Measurements from ENCODE around the gene SPRN. TPM values are rescaled to one million over a fixed set of nuclear protein-coding genes. Genes with fewer than 3 reads are reported as not detected.
"Not testable (repeated sequence)": the region's sequence is repeated elsewhere in the genome, so short reads cannot be mapped to it uniquely, and the experiment has no call there.

SPRN gene
- total RNA-seq, 1 donor from 2014 or later: not detected

DNA sequence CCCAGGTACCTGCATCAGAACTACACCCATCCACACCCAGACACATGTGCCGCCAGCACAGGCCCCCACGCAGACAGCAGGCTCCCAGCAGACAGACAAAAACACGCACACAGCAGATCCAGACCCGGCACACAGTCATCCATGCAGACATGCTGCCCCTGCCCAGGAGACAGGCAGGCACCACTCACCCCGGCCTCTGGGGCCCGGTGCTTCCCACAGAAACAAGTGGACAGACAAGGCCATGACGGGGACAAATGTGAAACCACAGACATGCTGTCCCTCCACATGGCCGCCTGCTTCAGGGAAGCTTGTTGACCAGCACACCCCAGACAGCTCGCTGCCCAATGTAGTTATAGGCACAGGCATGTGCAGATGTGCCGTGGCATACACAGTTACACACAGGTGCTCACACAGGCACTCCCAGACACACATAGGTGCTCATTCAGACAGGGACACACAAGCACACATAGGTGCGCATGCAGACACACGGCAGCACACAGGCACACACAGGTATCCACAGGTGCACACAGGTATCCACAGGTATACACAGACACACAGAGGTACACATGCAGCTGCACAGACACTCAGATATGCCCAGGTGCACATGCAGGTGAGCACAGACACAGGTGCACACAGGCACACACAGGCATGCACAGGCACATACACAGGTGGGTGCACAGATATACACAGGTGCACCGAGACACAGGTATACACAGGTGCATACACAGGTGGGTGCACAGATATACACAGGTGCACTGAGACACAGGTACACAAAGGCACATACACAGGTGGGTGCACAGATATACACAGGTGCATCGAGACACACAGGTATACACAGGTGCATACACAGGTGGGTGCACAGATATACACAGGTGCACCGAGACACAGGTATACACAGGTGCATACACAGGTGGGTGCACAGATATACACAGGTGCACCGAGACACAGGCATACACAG, 18.8 kb upstream of the SPRN start:
- Histone ChIP-seq H3K4me1 (no peaks in the 10 kb centered on the region), H3K36me3 (peaks cover 5% of the 10 kb centered on the region), H3K27me3 (ENCODE audit: low read depth) (peaks cover 14% of the 10 kb centered on the region), H3K4me3 (no peak overlapping the region), H3K27ac (replicated peaks) (no peak overlapping the region), H3K9me3 (replicated peaks) (peaks cover 32% of the 10 kb centered on the region)
- DNase-seq: no peak
- TF ChIP-seq, protein P1, sequence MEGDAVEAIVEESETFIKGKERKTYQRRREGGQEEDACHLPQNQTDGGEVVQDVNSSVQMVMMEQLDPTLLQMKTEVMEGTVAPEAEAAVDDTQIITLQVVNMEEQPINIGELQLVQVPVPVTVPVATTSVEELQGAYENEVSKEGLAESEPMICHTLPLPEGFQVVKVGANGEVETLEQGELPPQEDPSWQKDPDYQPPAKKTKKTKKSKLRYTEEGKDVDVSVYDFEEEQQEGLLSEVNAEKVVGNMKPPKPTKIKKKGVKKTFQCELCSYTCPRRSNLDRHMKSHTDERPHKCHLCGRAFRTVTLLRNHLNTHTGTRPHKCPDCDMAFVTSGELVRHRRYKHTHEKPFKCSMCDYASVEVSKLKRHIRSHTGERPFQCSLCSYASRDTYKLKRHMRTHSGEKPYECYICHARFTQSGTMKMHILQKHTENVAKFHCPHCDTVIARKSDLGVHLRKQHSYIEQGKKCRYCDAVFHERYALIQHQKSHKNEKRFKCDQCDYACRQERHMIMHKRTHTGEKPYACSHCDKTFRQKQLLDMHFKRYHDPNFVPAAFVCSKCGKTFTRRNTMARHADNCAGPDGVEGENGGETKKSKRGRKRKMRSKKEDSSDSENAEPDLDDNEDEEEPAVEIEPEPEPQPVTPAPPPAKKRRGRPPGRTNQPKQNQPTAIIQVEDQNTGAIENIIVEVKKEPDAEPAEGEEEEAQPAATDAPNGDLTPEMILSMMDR (IDR thresholded peaks at IDR 0.05; ENCODE audit: borderline replicate concordance): no peak
- intact Hi-C loops (cut with micrococcal nuclease): no loop called here

DNA sequence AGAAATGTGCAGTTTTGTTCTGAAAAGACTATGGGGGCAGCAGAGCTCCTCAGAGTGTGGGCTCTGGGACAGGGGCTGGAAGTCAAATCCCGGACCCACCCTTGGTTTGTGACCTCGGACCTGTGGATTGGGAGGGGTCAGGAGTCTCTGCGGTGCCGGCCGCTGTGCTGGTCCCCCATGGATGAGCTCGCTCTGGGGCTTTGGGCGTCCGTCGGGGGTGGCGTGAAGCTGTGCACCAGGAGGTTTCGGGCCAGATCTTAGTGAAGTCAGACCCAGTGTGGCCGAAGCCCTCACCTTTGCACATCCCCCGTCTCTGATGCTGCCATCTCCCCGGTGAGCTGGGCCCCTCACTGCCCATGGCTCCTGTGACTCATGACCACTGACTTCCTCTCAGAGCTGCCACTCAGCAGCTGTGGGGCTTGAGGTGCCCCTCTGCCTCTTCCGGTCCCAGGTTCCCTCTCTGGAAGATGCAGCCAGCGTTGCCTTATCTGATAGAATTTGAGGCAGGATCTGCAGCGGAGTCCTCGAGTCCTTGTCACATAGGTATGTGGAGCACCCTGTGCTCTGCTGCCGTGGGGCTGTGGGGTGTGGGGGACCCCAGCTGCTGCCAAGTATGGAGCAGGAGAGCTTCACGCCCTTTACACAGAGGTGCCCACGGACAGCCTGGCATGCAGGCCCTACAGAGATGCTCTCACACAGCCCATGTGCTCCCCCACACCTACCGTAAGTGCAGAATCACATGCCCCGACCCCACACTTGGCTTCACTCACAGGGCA, 18.0 kb upstream of the SPRN start:
- no peak for DNase-seq
- H3K27ac ChIP-seq (replicated peaks): no peak overlapping the region
- H3K36me3 ChIP-seq: peaks cover 3% of the 10 kb centered on the region
- no peaks in the 10 kb centered on the region for H3K4me1 ChIP-seq
- no peak overlapping the region for H3K4me3 ChIP-seq
- TF ChIP-seq, protein P1 (IDR thresholded peaks at IDR 0.05; ENCODE audit: borderline replicate concordance): no peak
- intact Hi-C loops (cut with micrococcal nuclease): no loop called here
- peaks cover 23% of the 10 kb centered on the region for H3K9me3 ChIP-seq (replicated peaks)
- peaks cover 14% of the 10 kb centered on the region for H3K27me3 ChIP-seq (ENCODE audit: low read depth)

DNA sequence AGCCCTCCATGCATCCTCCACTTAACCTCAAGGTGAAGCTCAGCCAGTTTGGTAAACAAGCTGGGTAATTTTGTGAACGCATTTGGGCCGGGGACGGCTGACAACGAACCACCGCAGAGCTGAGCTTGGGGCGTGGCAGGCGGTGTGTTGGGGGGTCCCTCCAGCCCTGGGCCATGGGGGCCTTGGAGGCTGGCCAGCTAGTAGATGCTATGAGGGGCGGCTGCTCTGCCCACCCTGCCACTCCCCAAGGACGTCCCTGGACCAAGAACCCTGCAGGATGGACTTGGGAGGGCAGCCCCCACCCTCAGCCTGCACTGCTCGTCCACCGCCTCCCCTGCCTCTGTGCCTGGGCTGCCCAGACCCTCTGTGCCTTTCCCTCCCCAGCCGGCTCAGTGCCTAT, 17.4 kb upstream of the SPRN start:
- intact Hi-C loops (cut with micrococcal nuclease): no loop called here
- Histone ChIP-seq H3K36me3 (no peaks in the 10 kb centered on the region), H3K27ac (replicated peaks) (no peak overlapping the region), H3K27me3 (ENCODE audit: low read depth) (peaks cover 14% of the 10 kb centered on the region), H3K4me1 (no peaks in the 10 kb centered on the region), H3K9me3 (replicated peaks) (peaks cover 17% of the 10 kb centered on the region), H3K4me3 (no peak overlapping the region)
- no peak for DNase-seq
- TF ChIP-seq, protein P1 (IDR thresholded peaks at IDR 0.05; ENCODE audit: borderline replicate concordance): no peak

DNA sequence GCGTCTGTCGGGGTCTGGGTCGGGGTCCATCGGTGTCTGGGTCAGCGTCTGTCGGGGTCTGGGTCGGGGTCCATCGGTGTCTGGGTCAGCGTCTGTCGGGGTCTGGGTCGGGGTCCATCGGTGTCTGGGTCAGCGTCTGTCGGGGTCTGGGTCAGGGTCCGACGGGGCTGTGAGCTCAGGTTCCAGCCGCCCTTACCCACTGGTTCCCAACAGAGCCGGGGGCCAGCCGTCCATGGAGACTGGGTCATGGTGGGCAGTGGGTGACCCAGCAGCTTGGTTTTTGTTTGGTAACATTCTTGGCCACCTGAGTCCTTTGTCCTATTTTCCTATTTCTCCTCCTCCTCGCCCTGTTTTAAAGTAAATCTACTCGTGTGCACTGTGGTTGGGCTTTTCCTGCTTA, 16.9 kb upstream of the SPRN start:
- H3K27ac ChIP-seq (replicated peaks); H3K36me3 ChIP-seq; H3K4me1 ChIP-seq; H3K4me3 ChIP-seq; intact Hi-C loops (cut with micrococcal nuclease); DNase-seq: not testable (repeated sequence)
- Histone ChIP-seq H3K27me3 (ENCODE audit: low read depth) (peaks cover 14% of the 10 kb centered on the region), H3K9me3 (replicated peaks) (peaks cover 13% of the 10 kb centered on the region)

DNA sequence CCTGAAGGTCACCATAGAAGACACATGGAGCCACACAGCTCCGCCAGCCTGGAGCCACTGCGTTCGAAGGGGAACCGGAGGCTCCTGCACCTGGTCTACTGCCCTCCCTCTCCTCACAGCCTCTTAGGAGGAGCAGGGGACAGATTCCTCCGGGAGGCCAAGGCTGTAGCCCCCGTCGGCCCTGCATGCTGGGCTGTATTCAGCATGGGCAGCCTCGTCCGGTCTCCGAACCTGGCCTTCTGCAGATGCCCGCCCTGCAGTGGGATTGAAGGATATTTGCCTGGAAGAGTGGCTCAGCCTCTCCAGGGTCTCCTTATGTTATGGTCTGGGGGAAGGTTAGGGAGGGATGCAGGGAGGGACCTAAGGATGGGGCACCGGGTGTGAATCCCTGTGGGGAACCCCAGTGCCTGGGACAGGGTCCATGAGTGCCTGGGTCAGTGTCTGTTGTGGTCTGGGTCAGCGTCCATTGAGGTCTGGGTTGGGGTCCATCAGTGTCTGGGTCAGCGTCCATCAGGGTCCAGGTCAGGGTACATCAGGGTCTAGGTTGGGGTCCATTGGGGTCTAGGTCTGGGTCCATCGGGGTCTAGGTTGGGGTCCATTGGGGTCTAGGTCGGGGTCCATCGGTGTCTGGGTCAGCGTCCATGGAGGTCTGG, 16.3 kb upstream of the SPRN start:
- peaks cover 7% of the 10 kb centered on the region for H3K9me3 ChIP-seq (replicated peaks)
- no peak for DNase-seq
- TF ChIP-seq, protein P1 (IDR thresholded peaks at IDR 0.05; ENCODE audit: borderline replicate concordance): no peak
- no peaks in the 10 kb centered on the region for H3K4me1 ChIP-seq
- H3K27me3 ChIP-seq (ENCODE audit: low read depth): peaks cover 13% of the 10 kb centered on the region
- no peak overlapping the region for H3K27ac ChIP-seq (replicated peaks)
- H3K4me3 ChIP-seq: no peak overlapping the region
- intact Hi-C loops (cut with micrococcal nuclease): no loop called here
- no peaks in the 10 kb centered on the region for H3K36me3 ChIP-seq

Data from left ventricle myocardium inferior (tissue), 1 donor.